Loucy (cell line): ENCODE measurements around the gene CNPPD1.

Experiments used
- H2AFZ ChIP-seq: fragments of 200-600 bp; sonication (generic); 2 replicates; pipeline ENCODE4 v1.6.0; 2016; ENCODE audit warnings: antibody characterized with exemption, mild to moderate bottlenecking, low read length, moderate library complexity
- H3F3A ChIP-seq: fragments of 200-600 bp; 2 replicates; pipeline ENCODE4 v1.6.0; 2016; ENCODE audit warnings: antibody characterized with exemption, low read depth, mild to moderate bottlenecking
- H3K27me3 ChIP-seq: fragments of 200-600 bp; sonication (generic); 2 replicates; pipeline ENCODE4 v1.6.1; 2014; ENCODE audit warnings: low read length, mild to moderate bottlenecking; ENCODE audit not compliant: insufficient read depth, poor library complexity, severe bottlenecking
- H3K36me3 ChIP-seq: fragments of 200-600 bp; sonication (generic); 2 replicates; pipeline ENCODE4 v1.6.1; 2016; ENCODE audit warnings: low read length; ENCODE audit not compliant: insufficient read depth
- H3K4me1 ChIP-seq: fragments of 200-600 bp; sonication (generic); 2 replicates; pipeline ENCODE4 v1.5.1; 2014; ENCODE audit warnings: low read length, mild to moderate bottlenecking; ENCODE audit not compliant: insufficient read depth, poor library complexity, severe bottlenecking
- H3K4me2 ChIP-seq: fragments of 200-600 bp; sonication (generic); 2 replicates; pipeline ENCODE4 v1.6.0; 2014; ENCODE audit warnings: antibody characterized with exemption, low read length, low read depth, mild to moderate bottlenecking; ENCODE audit not compliant: poor library complexity, severe bottlenecking
- H3K4me3 ChIP-seq: fragments of 200-600 bp; sonication (generic); 2 replicates; pipeline ENCODE4 v1.5.1; 2014; ENCODE audit warnings: low read length, mild to moderate bottlenecking, mixed read lengths; ENCODE audit not compliant: poor library complexity, severe bottlenecking
- H3K79me2 ChIP-seq: fragments of 200-600 bp; sonication (generic); 2 replicates; pipeline ENCODE4 v1.6.1; 2014; ENCODE audit warnings: low read length; ENCODE audit not compliant: insufficient read depth
- H3K9ac ChIP-seq: fragments of 200-600 bp; sonication (generic); 2 replicates; pipeline ENCODE4 v1.6.0; 2014; ENCODE audit warnings: mild to moderate bottlenecking, low read depth, low read length, moderate library complexity; ENCODE audit not compliant: poor library complexity, severe bottlenecking
- H3K9me2 ChIP-seq: fragments of 200-600 bp; sonication (generic); replicated peaks from 2 replicates; pipeline ENCODE4 v1.6.1; 2016; ENCODE audit warnings: low read depth, low read length, mixed read lengths
- H3K9me3 ChIP-seq: fragments of 200-600 bp; sonication (generic); 2 replicates; pipeline ENCODE4 v1.6.1; 2014; ENCODE audit warnings: mild to moderate bottlenecking, antibody characterized with exemption, low read length, low read depth; ENCODE audit not compliant: insufficient read depth
- H4K20me1 ChIP-seq: fragments of 200-600 bp; sonication (generic); 2 replicates; pipeline ENCODE4 v1.6.0; 2014; ENCODE audit warnings: antibody characterized with exemption, low read length, mild to moderate bottlenecking; ENCODE audit not compliant: insufficient read depth, poor library complexity, severe bottlenecking
- EZH2phosphoT487 ChIP-seq: fragments of 200-600 bp; IDR thresholded peaks from 2 replicates; pipeline ENCODE4 v1.6.1; 2018; ENCODE audit warnings: antibody characterized with exemption, mild to moderate bottlenecking, moderate library complexity, borderline replicate concordance
- TF ChIP-seq, protein P1 (sequence below): fragments of 200-600 bp; sonication (generic); conservative IDR thresholded peaks from 2 replicates; pipeline ENCODE4 v1.5.1; 2014; ENCODE audit warnings: mild to moderate bottlenecking, antibody characterized with exemption, low read length

Gene CNPPD1

DNA sequence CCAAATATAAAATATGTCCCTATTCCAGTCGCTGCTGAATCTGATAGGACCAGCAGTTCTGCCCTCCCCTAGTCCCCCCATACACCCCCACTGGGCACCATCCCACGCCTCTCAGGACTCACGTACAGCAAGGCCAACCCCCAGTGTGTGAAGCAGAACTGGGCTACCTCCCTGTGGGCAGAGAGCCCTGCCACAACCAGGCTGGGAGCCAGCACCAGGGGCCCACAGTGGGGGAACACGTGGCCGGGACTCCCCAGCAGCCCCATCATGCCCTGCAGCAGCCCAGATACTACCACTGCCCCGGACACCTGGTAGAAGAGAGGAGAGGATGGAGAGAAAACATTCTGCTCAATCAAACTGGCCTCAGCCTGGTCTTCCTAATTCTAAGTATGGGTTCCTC is 8.2 kb downstream of the CNPPD1 start:
- no peaks in the 10 kb centered on the region for H3K9me2 ChIP-seq
- H3K9ac ChIP-seq = no peak overlapping the region
- no peak for TF ChIP-seq EZH2phosphoT487
- TF ChIP-seq, protein P1, sequence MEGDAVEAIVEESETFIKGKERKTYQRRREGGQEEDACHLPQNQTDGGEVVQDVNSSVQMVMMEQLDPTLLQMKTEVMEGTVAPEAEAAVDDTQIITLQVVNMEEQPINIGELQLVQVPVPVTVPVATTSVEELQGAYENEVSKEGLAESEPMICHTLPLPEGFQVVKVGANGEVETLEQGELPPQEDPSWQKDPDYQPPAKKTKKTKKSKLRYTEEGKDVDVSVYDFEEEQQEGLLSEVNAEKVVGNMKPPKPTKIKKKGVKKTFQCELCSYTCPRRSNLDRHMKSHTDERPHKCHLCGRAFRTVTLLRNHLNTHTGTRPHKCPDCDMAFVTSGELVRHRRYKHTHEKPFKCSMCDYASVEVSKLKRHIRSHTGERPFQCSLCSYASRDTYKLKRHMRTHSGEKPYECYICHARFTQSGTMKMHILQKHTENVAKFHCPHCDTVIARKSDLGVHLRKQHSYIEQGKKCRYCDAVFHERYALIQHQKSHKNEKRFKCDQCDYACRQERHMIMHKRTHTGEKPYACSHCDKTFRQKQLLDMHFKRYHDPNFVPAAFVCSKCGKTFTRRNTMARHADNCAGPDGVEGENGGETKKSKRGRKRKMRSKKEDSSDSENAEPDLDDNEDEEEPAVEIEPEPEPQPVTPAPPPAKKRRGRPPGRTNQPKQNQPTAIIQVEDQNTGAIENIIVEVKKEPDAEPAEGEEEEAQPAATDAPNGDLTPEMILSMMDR = no peak
- H3K4me1 ChIP-seq = no peaks in the 10 kb centered on the region
- H3K9me3 ChIP-seq = no peaks in the 10 kb centered on the region
- H3K79me2 ChIP-seq = no peaks in the 10 kb centered on the region; the same call in 1 of the 2 replicates
- no peak overlapping the region for H3K4me2 ChIP-seq
- no peaks in the 10 kb centered on the region; the same call in 1 of the 2 replicates for H3K36me3 ChIP-seq
- H3F3A ChIP-seq = no peaks in the 10 kb centered on the region
- no peak overlapping the region for H2AFZ ChIP-seq
- no peaks in the 10 kb centered on the region for H4K20me1 ChIP-seq
- H3K4me3 ChIP-seq = no peak overlapping the region
- no peaks in the 10 kb centered on the region for H3K27me3 ChIP-seq

DNA sequence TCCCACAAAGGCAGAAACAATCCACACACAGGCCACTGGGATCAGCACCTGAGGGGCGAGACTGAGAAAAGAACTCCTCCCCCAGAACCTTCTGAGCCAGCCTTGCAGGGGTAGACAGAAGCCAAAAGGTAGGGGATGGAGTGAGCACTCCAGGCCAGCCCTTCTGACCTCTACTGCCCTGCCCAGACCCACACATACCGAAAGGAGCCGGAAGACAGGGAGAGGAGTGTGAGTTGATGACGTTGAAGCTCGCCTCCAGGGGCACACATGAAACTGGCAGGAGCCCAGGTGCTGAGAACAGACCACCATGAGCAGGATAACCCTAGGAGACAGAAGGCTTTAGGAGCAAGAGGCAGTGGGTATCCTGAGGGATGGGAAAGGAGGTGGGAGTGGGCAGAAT is 8.7 kb downstream of the CNPPD1 start:
- Histone ChIP-seq H3K4me1 (no peaks in the 10 kb centered on the region), H3K36me3 (no peaks in the 10 kb centered on the region; the same call in 1 of the 2 replicates), H3F3A (no peaks in the 10 kb centered on the region), H3K4me3 (no peak overlapping the region), H2AFZ (no peak overlapping the region), H3K27me3 (no peaks in the 10 kb centered on the region), H4K20me1 (no peaks in the 10 kb centered on the region), H3K9me2 (no peaks in the 10 kb centered on the region), H3K9ac (no peak overlapping the region), H3K9me3 (no peaks in the 10 kb centered on the region), H3K4me2 (no peak overlapping the region), H3K79me2 (no peaks in the 10 kb centered on the region)
- TF ChIP-seq, protein P1 = no peak
- no peak for TF ChIP-seq EZH2phosphoT487

DNA sequence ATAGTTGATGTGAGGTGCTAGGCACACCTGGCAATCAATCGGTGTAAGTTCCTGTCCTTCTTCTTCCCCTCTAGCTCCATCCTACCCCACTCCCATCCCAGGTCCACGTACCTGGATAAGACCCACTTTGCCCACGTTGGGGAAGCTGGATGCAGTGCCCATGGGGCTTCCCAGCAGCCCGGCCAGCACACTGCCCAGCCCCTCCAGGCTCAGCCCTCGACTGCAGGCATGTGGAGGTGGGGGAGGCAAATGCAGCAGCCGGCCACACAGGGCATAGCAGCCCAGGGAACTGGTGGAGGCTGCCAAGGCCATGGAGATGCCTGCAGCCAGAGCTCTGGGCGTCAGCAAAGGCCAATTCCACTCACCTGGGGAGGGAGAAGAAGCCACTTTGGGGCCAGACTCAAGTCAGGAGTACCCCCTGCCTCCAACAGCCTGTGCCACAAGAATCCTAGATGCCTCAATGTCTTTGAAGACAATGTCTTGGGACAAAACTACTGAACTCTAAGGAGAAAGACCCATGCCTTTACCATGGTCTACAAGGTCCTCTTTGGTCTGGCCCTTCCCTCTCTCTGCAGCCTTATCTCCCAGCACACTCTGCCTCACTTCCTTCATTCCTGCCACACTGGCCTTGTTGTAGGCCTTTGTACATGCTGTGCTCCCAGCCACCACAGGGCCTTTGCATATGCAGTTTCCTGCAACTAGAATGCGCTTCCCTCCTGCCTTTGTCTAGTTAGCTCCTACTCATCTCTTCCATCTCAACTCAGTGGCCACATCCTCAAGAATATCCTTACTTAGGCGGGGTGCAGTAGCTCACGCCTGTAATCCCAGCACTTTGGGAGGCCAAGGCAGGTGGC is 11.4 kb downstream of the CNPPD1 start:
- Histone ChIP-seq H3K79me2 (no peaks in the 10 kb centered on the region), H3K4me2 (no peak overlapping the region), H3K36me3 (no peaks in the 10 kb centered on the region), H3K9me2 (no peaks in the 10 kb centered on the region), H3F3A (no peaks in the 10 kb centered on the region), H3K4me3 (no peak overlapping the region), H3K4me1 (peaks cover 5% of the 10 kb centered on the region), H3K9ac (no peak overlapping the region), H3K9me3 (no peaks in the 10 kb centered on the region), H2AFZ (no peak overlapping the region), H4K20me1 (no peaks in the 10 kb centered on the region), H3K27me3 (no peaks in the 10 kb centered on the region)
- TF ChIP-seq EZH2phosphoT487 = no peak
- TF ChIP-seq, protein P1 = no peak
